Subcutaneous adipose tissue (tissue), 4 donors: ENCODE measurements around the gene PACS1. TPM values are rescaled to one million over a fixed set of nuclear protein-coding genes. Genes with fewer than 3 reads are reported as not detected.

Source experiments
- total RNA-seq, 4 donors: library from RNA; depleted of rRNA; stranded (reverse); fragments of >200 nt; gene quantifications; one replicate each; pipeline ENCODE4 v1.1.0, GENCODE V29; 2016
- TF ChIP-seq, protein P1 (sequence below): fragments of 450-650 bp; IDR thresholded peaks from one replicate; pipeline ENCODE4 v1.5.1; 2016; ENCODE audit warnings: low read depth, mild to moderate bottlenecking, control low read depth, antibody characterized with exemption, moderate library complexity

PACS1 gene
- total RNA-seq, 4 donors from 2014 or later, result 38.3 to 75.7 (median 41.0) TPM

DNA sequence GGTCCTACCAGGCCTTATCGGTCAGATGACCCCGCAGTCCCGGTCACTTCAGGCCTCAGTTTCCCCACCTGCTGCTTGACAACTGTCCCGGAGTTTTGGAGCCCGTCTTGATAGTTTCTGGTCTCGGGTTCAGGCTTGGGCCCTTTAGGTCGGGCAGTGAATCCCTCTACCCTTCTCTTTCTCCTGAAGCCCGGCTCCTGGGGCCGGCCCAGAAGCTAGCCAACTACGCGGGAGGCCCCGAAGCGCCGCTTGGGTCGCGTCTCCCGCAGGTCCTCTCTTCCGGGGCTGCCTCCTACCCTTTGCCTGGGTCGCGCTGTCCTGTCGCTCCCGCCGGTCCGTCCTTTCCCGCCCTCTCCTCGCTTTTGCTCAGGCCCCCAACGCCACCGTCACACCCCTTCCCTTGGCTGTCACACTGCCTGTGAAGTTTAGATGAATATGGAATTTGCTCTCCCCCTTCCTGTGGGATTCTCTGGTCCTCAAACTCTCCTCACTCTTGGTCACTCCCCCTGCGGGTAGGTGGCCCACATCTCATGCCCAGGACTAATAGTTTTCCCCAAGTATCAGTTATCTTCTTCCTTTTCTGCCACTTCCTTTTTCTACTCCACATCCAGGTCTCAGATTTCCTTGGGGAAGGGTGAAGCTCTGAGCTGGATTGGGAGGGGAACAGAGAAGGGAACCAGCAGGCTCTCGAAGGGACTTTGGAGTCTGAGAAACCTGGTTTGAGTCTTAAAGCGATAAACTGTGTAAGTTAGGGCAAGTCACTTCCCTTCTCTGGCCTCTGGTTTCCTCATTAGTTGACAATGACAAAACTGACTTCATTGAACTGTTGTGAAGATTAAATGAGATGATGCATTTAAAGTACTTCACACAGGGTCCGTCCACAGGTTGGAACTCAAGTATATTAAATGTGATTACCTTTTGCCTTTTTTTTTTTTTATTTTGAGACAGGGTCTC lies 199.2 kb downstream of the PACS1 start:
- TF ChIP-seq, protein P1, sequence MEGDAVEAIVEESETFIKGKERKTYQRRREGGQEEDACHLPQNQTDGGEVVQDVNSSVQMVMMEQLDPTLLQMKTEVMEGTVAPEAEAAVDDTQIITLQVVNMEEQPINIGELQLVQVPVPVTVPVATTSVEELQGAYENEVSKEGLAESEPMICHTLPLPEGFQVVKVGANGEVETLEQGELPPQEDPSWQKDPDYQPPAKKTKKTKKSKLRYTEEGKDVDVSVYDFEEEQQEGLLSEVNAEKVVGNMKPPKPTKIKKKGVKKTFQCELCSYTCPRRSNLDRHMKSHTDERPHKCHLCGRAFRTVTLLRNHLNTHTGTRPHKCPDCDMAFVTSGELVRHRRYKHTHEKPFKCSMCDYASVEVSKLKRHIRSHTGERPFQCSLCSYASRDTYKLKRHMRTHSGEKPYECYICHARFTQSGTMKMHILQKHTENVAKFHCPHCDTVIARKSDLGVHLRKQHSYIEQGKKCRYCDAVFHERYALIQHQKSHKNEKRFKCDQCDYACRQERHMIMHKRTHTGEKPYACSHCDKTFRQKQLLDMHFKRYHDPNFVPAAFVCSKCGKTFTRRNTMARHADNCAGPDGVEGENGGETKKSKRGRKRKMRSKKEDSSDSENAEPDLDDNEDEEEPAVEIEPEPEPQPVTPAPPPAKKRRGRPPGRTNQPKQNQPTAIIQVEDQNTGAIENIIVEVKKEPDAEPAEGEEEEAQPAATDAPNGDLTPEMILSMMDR, result no peak

DNA sequence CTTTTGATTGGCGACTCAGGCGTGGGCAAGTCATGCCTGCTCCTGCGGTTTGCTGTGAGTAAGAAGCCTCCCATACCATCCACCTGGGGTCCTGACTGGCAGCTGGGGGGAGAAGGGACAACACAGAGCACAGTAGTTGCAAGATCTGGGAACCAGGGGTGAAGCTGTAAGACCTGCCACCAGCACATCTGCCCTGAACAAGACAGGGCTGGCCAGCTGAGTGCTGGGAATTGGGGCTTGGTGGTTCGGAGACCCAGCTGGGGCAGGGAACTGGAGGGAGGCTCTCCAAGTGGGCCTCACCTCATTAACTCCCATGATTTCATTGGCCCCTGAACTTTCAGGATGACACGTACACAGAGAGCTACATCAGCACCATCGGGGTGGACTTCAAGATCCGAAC lies 201.7 kb downstream of the PACS1 start:
- TF ChIP-seq, protein P1, result no peak

- TF ChIP-seq, protein P1, result no peak
These were observed 202.5 kb downstream of the PACS1 start for GRCh38 chr11:66272596-66272995.

GRCh38 chr11:66274219-66274618 lies 204.1 kb downstream of the PACS1 start:
- TF ChIP-seq, protein P1, result no peak

DNA sequence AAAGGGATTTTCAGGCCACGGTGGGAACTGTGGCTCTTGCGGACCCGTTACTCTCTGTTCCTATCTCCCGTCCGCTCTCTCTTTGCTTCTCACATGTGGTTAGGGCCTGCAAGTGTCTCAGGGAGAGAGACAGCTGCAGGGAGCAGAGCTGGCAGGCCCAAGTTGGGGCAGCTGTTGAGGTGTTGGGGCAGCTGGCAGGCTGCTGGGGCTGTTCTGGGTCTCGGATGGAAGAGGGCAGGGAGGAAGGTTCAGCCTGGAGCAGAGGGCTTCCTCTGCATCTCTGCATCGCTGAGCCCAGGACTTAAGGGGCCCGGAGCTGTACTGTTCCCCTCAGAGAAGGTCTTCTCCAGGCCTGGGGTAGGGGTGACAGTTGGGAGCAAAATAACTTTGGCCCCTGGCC lies 205.3 kb downstream of the PACS1 start:
- TF ChIP-seq, protein P1, result no peak

DNA sequence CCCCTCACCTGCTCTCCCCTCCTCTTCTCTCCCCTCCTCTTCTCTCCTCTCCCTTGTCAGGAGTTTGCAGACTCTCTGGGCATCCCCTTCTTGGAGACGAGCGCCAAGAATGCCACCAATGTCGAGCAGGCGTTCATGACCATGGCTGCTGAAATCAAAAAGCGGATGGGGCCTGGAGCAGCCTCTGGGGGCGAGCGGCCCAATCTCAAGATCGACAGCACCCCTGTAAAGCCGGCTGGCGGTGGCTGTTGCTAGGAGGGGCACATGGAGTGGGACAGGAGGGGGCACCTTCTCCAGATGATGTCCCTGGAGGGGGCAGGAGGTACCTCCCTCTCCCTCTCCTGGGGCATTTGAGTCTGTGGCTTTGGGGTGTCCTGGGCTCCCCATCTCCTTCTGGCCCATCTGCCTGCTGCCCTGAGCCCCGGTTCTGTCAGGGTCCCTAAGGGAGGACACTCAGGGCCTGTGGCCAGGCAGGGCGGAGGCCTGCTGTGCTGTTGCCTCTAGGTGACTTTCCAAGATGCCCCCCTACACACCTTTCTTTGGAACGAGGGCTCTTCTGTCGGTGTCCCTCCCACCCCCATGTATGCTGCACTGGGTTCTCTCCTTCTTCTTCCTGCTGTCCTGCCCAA lies 206.0 kb downstream of the PACS1 start:
- TF ChIP-seq, protein P1, result no peak
